Trophoblast cell (in vitro differentiated cells and primary cell): ENCODE data around the gene LINGO1.

Source experiments
- DNase-seq, 2 donors: peaks; one replicate each; pipeline ENCODE4 v3.0.0-alpha.2; 2016
- H2AFZ ChIP-seq: 2 replicates; pipeline ENCODE4 v1.6.1; 2013; ENCODE audit warnings: low read length, moderate library complexity, mild to moderate bottlenecking; ENCODE audit not compliant: insufficient read depth, poor library complexity
- H2AK5ac ChIP-seq: 2 replicates; pipeline ENCODE4 v1.6.1; 2013; ENCODE audit warnings: mild to moderate bottlenecking, low read length
- H2BK120ac ChIP-seq: 2 replicates; pipeline ENCODE4 v1.6.1; 2013; ENCODE audit warnings: low read length, mild to moderate bottlenecking, moderate library complexity; ENCODE audit not compliant: insufficient read depth, poor library complexity
- H2BK12ac ChIP-seq: 2 replicates; pipeline ENCODE4 v1.6.1; 2013; ENCODE audit warnings: mild to moderate bottlenecking, low read length, moderate library complexity
- H2BK5ac ChIP-seq: 2 replicates; pipeline ENCODE4 v1.6.1; 2013; ENCODE audit warnings: low read length, low read depth, moderate library complexity, mild to moderate bottlenecking; ENCODE audit not compliant: poor library complexity
- H3K14ac ChIP-seq: 2 replicates; pipeline ENCODE4 v1.6.1; 2013; ENCODE audit warnings: mild to moderate bottlenecking, low read length
- H3K18ac ChIP-seq: 2 replicates; pipeline ENCODE4 v1.6.1; 2013; ENCODE audit warnings: mild to moderate bottlenecking, low read length
- H3K23ac ChIP-seq: 2 replicates; pipeline ENCODE4 v1.6.1; 2013; ENCODE audit warnings: low read length
- H3K27ac ChIP-seq: 2 replicates; pipeline ENCODE4 v1.5.1; 2013; ENCODE audit warnings: low read depth, mild to moderate bottlenecking, inconsistent platforms, low read length, moderate library complexity
- H3K27me3 ChIP-seq: 2 replicates; pipeline ENCODE4 v1.6.1; 2013; ENCODE audit warnings: inconsistent platforms, mild to moderate bottlenecking, low read length, moderate library complexity; ENCODE audit not compliant: insufficient read depth
- H3K36me3 ChIP-seq, 2 experiments: 1 replicate in 1 of 2; 2 replicates in 1 of 2; pipeline ENCODE4 v1.6.1; 2013; ENCODE audit warnings: low read length in 2 of 2, mild to moderate bottlenecking in 2 of 2, moderate library complexity in 1 of 2; ENCODE audit not compliant: insufficient read depth in 2 of 2, control insufficient read depth in 1 of 2
- H3K4ac ChIP-seq: 2 replicates; pipeline ENCODE4 v1.6.1; 2013; ENCODE audit warnings: low read depth, mild to moderate bottlenecking, low read length, moderate library complexity
- H3K4me1 ChIP-seq, 2 experiments: 1 replicate in 1 of 2; 2 replicates in 1 of 2; pipeline ENCODE4 v1.6.1; 2013; ENCODE audit warnings: low read length in 2 of 2, mild to moderate bottlenecking in 2 of 2, moderate library complexity in 1 of 2; ENCODE audit not compliant: insufficient read depth in 2 of 2, control insufficient read depth in 1 of 2
- H3K4me2 ChIP-seq: 2 replicates; pipeline ENCODE4 v1.6.1; 2013; ENCODE audit warnings: inconsistent platforms, mild to moderate bottlenecking, low read length, moderate library complexity
- H3K4me3 ChIP-seq: 2 replicates; pipeline ENCODE4 v1.5.1; 2013; ENCODE audit warnings: mild to moderate bottlenecking, low read depth, low read length, inconsistent platforms
- H3K79me1 ChIP-seq: one replicate; pipeline ENCODE4 v1.6.1; 2013; ENCODE audit warnings: low read length
- H3K79me2 ChIP-seq: 2 replicates; pipeline ENCODE4 v1.6.1; 2013; ENCODE audit warnings: low read length, mild to moderate bottlenecking; ENCODE audit not compliant: control insufficient read depth, insufficient read depth, poor library complexity
- H3K9ac ChIP-seq: 2 replicates; pipeline ENCODE4 v1.6.1; 2013; ENCODE audit warnings: mild to moderate bottlenecking, low read length
- H3K9me3 ChIP-seq: 2 replicates; pipeline ENCODE4 v1.6.1; 2013; ENCODE audit warnings: low read depth, mild to moderate bottlenecking, control low read depth, inconsistent platforms, low read length; ENCODE audit not compliant: insufficient read depth
- H4K12ac ChIP-seq: 2 replicates; pipeline ENCODE4 v1.6.1; 2013; ENCODE audit warnings: low read depth, mild to moderate bottlenecking, low read length, moderate library complexity
- H4K8ac ChIP-seq: 2 replicates; pipeline ENCODE4 v1.6.1; 2013; ENCODE audit warnings: low read depth, mild to moderate bottlenecking, low read length, moderate library complexity
- H4K91ac ChIP-seq: one replicate; pipeline ENCODE4 v1.6.1; 2013; ENCODE audit warnings: low read depth, mild to moderate bottlenecking, low read length, moderate library complexity
- WGBS: extraction: QIAGEN DNeasy Blood & Tissue Kit; methylation state at CpG from one replicate; pipeline ENCODE4 v1.1.7; 2013; ENCODE audit warnings: missing lambda C conversion rate; ENCODE audit not compliant: insufficient read length, insufficient coverage; ENCODE audit errors: extremely low coverage; 5-methylcytosine and 5-hydroxymethylcytosine counted together

Gene LINGO1

GRCh38 chr15:77616072-77616471, 16.6 kb downstream of the LINGO1 start:
- H4K91ac ChIP-seq = no peak overlapping the region
- H2AFZ ChIP-seq = no peak overlapping the region
- no peak overlapping the region for H3K18ac ChIP-seq
- H3K4me1 ChIP-seq = peaks cover 3 to 4% of the 10 kb centered on the region in 2 experiments
- H4K8ac ChIP-seq = no peak overlapping the region
- no peak overlapping the region for H3K27ac ChIP-seq
- H2BK12ac ChIP-seq = no peak overlapping the region
- no CpG with 5 or more reads among the region's 8 CpGs for WGBS
- no peak overlapping the region for H3K14ac ChIP-seq
- H3K4me3 ChIP-seq = no peak overlapping the region
- no peak overlapping the region for H3K23ac ChIP-seq
- no peak overlapping the region for H3K4ac ChIP-seq
- no peak overlapping the region for H3K4me2 ChIP-seq
- H3K27me3 ChIP-seq = no peaks in the 10 kb centered on the region
- no peaks in the 10 kb centered on the region for H3K9me3 ChIP-seq
- no peak overlapping the region for H3K9ac ChIP-seq
- H2AK5ac ChIP-seq = no peak overlapping the region
- no peaks in the 10 kb centered on the region for H3K79me2 ChIP-seq
- H2BK5ac ChIP-seq = no peak overlapping the region
- no peak overlapping the region for H2BK120ac ChIP-seq
- no peaks in the 10 kb centered on the region for H3K79me1 ChIP-seq
- DNase-seq = no peak
- H4K12ac ChIP-seq = no peak overlapping the region
- peaks cover 0 to 4% of the 10 kb centered on the region in 2 experiments for H3K36me3 ChIP-seq

GRCh38 chr15:77615472-77615871, 17.2 kb downstream of the LINGO1 start:
- no peak overlapping the region for H2BK12ac ChIP-seq
- WGBS = no CpG with 5 or more reads among the region's 31 CpGs
- no peak overlapping the region for H2BK5ac ChIP-seq
- H3K4me3 ChIP-seq = no peak overlapping the region
- H4K91ac ChIP-seq = no peak overlapping the region
- no peak overlapping the region for H3K14ac ChIP-seq
- no peak overlapping the region for H3K4me2 ChIP-seq
- H2BK120ac ChIP-seq = no peak overlapping the region
- H4K8ac ChIP-seq = no peak overlapping the region
- H2AK5ac ChIP-seq = no peak overlapping the region
- H3K23ac ChIP-seq = no peak overlapping the region
- H3K18ac ChIP-seq = no peak overlapping the region
- H3K79me2 ChIP-seq = no peaks in the 10 kb centered on the region
- H3K79me1 ChIP-seq = no peaks in the 10 kb centered on the region
- no peak overlapping the region for H3K4ac ChIP-seq
- no peaks in the 10 kb centered on the region for H3K27me3 ChIP-seq
- peaks cover 2 to 3% of the 10 kb centered on the region in 2 experiments for H3K4me1 ChIP-seq
- H4K12ac ChIP-seq = no peak overlapping the region
- no peak overlapping the region for H3K27ac ChIP-seq
- DNase-seq = no peak
- peaks cover 0 to 4% of the 10 kb centered on the region in 2 experiments for H3K36me3 ChIP-seq
- H3K9me3 ChIP-seq = no peaks in the 10 kb centered on the region
- no peak overlapping the region for H3K9ac ChIP-seq
- H2AFZ ChIP-seq = no peak overlapping the region

GRCh38 chr15:77614251-77614806, 18.4 kb downstream of the LINGO1 start:
- H3K9me3 ChIP-seq = no peaks in the 10 kb centered on the region
- no peak overlapping the region for H4K91ac ChIP-seq
- no peak overlapping the region for H2AFZ ChIP-seq
- H2BK5ac ChIP-seq = no peak overlapping the region
- no peak overlapping the region for H2BK12ac ChIP-seq
- H4K12ac ChIP-seq = no peak overlapping the region
- H3K4me1 ChIP-seq = no peaks in the 10 kb centered on the region
- no peak overlapping the region for H3K4me3 ChIP-seq
- H3K27ac ChIP-seq = no peak overlapping the region
- no peak overlapping the region for H2BK120ac ChIP-seq
- peaks cover 0 to 4% of the 10 kb centered on the region in 2 experiments for H3K36me3 ChIP-seq
- no peak overlapping the region for H3K9ac ChIP-seq
- H3K14ac ChIP-seq = no peak overlapping the region
- H3K18ac ChIP-seq = no peak overlapping the region
- no CpG with 5 or more reads among the region's 48 CpGs for WGBS
- H3K79me1 ChIP-seq = no peaks in the 10 kb centered on the region
- H3K23ac ChIP-seq = no peak overlapping the region
- no peaks in the 10 kb centered on the region for H3K79me2 ChIP-seq
- H2AK5ac ChIP-seq = no peak overlapping the region
- no peak overlapping the region for H3K4me2 ChIP-seq
- no peak for DNase-seq
- H3K4ac ChIP-seq = no peak overlapping the region
- no peaks in the 10 kb centered on the region for H3K27me3 ChIP-seq
- no peak overlapping the region for H4K8ac ChIP-seq

GRCh38 chr15:77613814-77614213, 18.9 kb downstream of the LINGO1 start:
- H3K18ac ChIP-seq = no peak overlapping the region
- no peak overlapping the region for H3K27ac ChIP-seq

More at GRCh38 chr15:77613814-77614213, 18.9 kb downstream of the LINGO1 start:
- Histone ChIP-seq H3K23ac (no peak overlapping the region), H2AFZ (no peak overlapping the region), H2AK5ac (no peak overlapping the region), H3K4me3 (no peak overlapping the region), H3K27me3 (no peaks in the 10 kb centered on the region), H3K9me3 (no peaks in the 10 kb centered on the region), H3K9ac (no peak overlapping the region), H4K8ac (no peak overlapping the region), H2BK120ac (no peak overlapping the region), H2BK5ac (no peak overlapping the region), H3K79me2 (no peaks in the 10 kb centered on the region), H4K12ac (no peak overlapping the region), H3K4me1 (no peaks in the 10 kb centered on the region), H3K4me2 (no peak overlapping the region), H3K36me3 (peaks cover 0 to 4% of the 10 kb centered on the region in 2 experiments), H2BK12ac (no peak overlapping the region), H3K14ac (no peak overlapping the region), H3K79me1 (no peaks in the 10 kb centered on the region), H3K4ac (no peak overlapping the region), H4K91ac (no peak overlapping the region)
- 100% methylated on average over 3 of the region's 23 CpGs for WGBS
- no peak for DNase-seq
